Neural cell (in vitro differentiated cells): ENCODE data around the gene TM7SF2. TPM values are rescaled to one million over a fixed set of nuclear protein-coding genes. Genes with fewer than 3 reads are reported as not detected.
"Not testable (repeated sequence)": the region's sequence is repeated elsewhere in the genome, so short reads cannot be mapped to it uniquely, and the experiment has no call there.

Experiments
- H2AFZ ChIP-seq: fragments of 200-600, 300-800 bp; sonication (generic), shearing (Covaris generic); 2 replicates; pipeline ENCODE4 v1.6.0; 2014; ENCODE audit warnings: low read depth, mild to moderate bottlenecking, antibody characterized with exemption, low read length, moderate library complexity
- H3F3A ChIP-seq: fragments of 200-600 bp; shearing (Covaris generic); 2 replicates; pipeline ENCODE4 v1.6.1; 2016; ENCODE audit warnings: mild to moderate bottlenecking, moderate library complexity, mixed read lengths, antibody characterized with exemption, low read length; ENCODE audit not compliant: insufficient read depth, poor library complexity, severe bottlenecking
- H3K27ac ChIP-seq: fragments of 200-600, 300-800 bp; sonication (generic), shearing (Covaris generic); 2 replicates; pipeline ENCODE4 v1.5.1; 2014; ENCODE audit warnings: mild to moderate bottlenecking, low read length, moderate library complexity
- H3K27me3 ChIP-seq: fragments of 300-800, 200-600 bp; sonication (generic), shearing (Covaris generic); 2 replicates; pipeline ENCODE4 v1.6.0; 2014; ENCODE audit warnings: mild to moderate bottlenecking, low read depth, low read length, moderate library complexity; ENCODE audit not compliant: insufficient read depth
- H3K36me3 ChIP-seq: fragments of 300-800, 200-600 bp; sonication (generic), shearing (Covaris generic); 2 replicates; pipeline ENCODE4 v1.5.1; 2014; ENCODE audit warnings: mild to moderate bottlenecking, antibody characterized with exemption, low read length, moderate library complexity; ENCODE audit not compliant: insufficient read depth
- H3K4me2 ChIP-seq: fragments of 300-800, 200-600 bp; sonication (generic), shearing (Covaris generic); 2 replicates; pipeline ENCODE4 v1.6.0; 2014; ENCODE audit warnings: mild to moderate bottlenecking, low read length
- H3K4me3 ChIP-seq: fragments of 300-800, 200-600 bp; sonication (generic), shearing (Covaris generic); 2 replicates; pipeline ENCODE4 v1.5.1; 2014; ENCODE audit warnings: mild to moderate bottlenecking, low read length, moderate library complexity
- H3K79me2 ChIP-seq: fragments of 200-600 bp; shearing (Covaris generic); replicated peaks from 2 replicates; pipeline ENCODE4 v1.6.0; 2014; ENCODE audit warnings: mild to moderate bottlenecking, low read length, moderate library complexity; ENCODE audit not compliant: insufficient read depth
- H3K9ac ChIP-seq: fragments of 300-800, 200-600 bp; sonication (generic), shearing (Covaris generic); 2 replicates; pipeline ENCODE4 v1.6.1; 2016; ENCODE audit warnings: mild to moderate bottlenecking, low read length, mixed read lengths
- H3K9me2 ChIP-seq: fragments of 200-600 bp; shearing (Covaris generic); 2 replicates; pipeline ENCODE4 v1.6.1; 2016; ENCODE audit warnings: mild to moderate bottlenecking, low read length, mixed read lengths; ENCODE audit not compliant: insufficient read depth
- H3K9me3 ChIP-seq: fragments of 200-600, 300-800 bp; sonication (generic), shearing (Covaris generic); 2 replicates; pipeline ENCODE4 v1.6.1; 2016; ENCODE audit warnings: mild to moderate bottlenecking, mixed run types, low read length, moderate library complexity, mixed read lengths
- H4K20me1 ChIP-seq: fragments of 200-600 bp; shearing (Covaris generic); 2 replicates; pipeline ENCODE4 v1.6.1; 2016; ENCODE audit warnings: mild to moderate bottlenecking, mixed run types; ENCODE audit not compliant: insufficient read depth
- EP300 ChIP-seq: fragments of 450-650 bp; conservative IDR thresholded peaks from 2 replicates; pipeline ENCODE4 v1.6.1; 2014; ENCODE audit warnings: antibody characterized with exemption, mild to moderate bottlenecking, moderate library complexity; ENCODE audit not compliant: poor library complexity, severe bottlenecking
- EZH2 ChIP-seq: fragments of 200-600, 300-800 bp; shearing (Covaris generic), sonication (generic); IDR thresholded peaks from 2 replicates; pipeline ENCODE4 v1.6.1; 2014; ENCODE audit warnings: antibody characterized with exemption, low read length, borderline replicate concordance, mild to moderate bottlenecking; ENCODE audit not compliant: insufficient read depth, poor library complexity, severe bottlenecking
- POLR2AphosphoS5 ChIP-seq: IDR thresholded peaks from 2 replicates; pipeline ENCODE4 v1.6.1; 2012
- SMC3 ChIP-seq: fragments of 450-650 bp; conservative IDR thresholded peaks from 2 replicates; pipeline ENCODE4 v1.6.1; 2014; ENCODE audit warnings: antibody characterized with exemption, mild to moderate bottlenecking, moderate library complexity; ENCODE audit not compliant: poor library complexity
- TAF1 ChIP-seq: IDR thresholded peaks from 2 replicates; pipeline ENCODE4 v1.6.1; 2012; ENCODE audit warnings: low read depth
- polyA plus RNA-seq: library from polyadenylated mRNA; depleted of rRNA; stranded (reverse); fragments of >200 nt; gene quantifications from 2 replicates; pipeline ENCODE4 v1.2.3, GENCODE V29; 2014
- TF ChIP-seq, protein P1 (sequence below): fragments of 450-650 bp; IDR thresholded peaks from 2 replicates; pipeline ENCODE4 v1.5.1; 2014; ENCODE audit warnings: antibody characterized with exemption, mild to moderate bottlenecking, moderate library complexity; ENCODE audit not compliant: poor library complexity, severe bottlenecking
- TF ChIP-seq, protein P2 (sequence below): IDR thresholded peaks from 2 replicates; pipeline ENCODE4 v1.6.1; 2012; ENCODE audit warnings: borderline replicate concordance

The TM7SF2 gene
- polyA plus RNA-seq, 1 donor from 2014 or later: 78.4 TPM

GRCh38 chr11:65118097-65118837 is 6.6 kb downstream of the TM7SF2 start:
- Histone ChIP-seq H3K9ac (peak overlapping the region; percentile 55), H3K4me2 (no peak overlapping the region), H3K79me2 (peaks cover 35% of the 10 kb centered on the region), H2AFZ (no peak overlapping the region), H3F3A (no peaks in the 10 kb centered on the region), H4K20me1 (no peaks in the 10 kb centered on the region), H3K4me3 (peak overlapping the region; percentile 97), H3K9me2 (no peaks in the 10 kb centered on the region), H3K36me3 (peaks cover 10% of the 10 kb centered on the region), H3K9me3 (no peaks in the 10 kb centered on the region), H3K27me3 (no peaks in the 10 kb centered on the region), H3K27ac (peak overlapping the region; percentile 71)
- TF ChIP-seq POLR2AphosphoS5: no peak
- peak; percentile 3 for TF ChIP-seq SMC3
- TF ChIP-seq EZH2: no peak

GRCh38 chr11:65118891-65119669 is 7.4 kb downstream of the TM7SF2 start:
- H3K4me3 ChIP-seq, H3K9me3 ChIP-seq, H3K9ac ChIP-seq, H3K9me2 ChIP-seq, H3K27me3 ChIP-seq, H3K27ac ChIP-seq, H2AFZ ChIP-seq, H3F3A ChIP-seq, H3K4me2 ChIP-seq, H4K20me1 ChIP-seq: not testable (repeated sequence)
- H3K79me2 ChIP-seq: peaks cover 34% of the 10 kb centered on the region
- peaks cover 10% of the 10 kb centered on the region for H3K36me3 ChIP-seq

DNA sequence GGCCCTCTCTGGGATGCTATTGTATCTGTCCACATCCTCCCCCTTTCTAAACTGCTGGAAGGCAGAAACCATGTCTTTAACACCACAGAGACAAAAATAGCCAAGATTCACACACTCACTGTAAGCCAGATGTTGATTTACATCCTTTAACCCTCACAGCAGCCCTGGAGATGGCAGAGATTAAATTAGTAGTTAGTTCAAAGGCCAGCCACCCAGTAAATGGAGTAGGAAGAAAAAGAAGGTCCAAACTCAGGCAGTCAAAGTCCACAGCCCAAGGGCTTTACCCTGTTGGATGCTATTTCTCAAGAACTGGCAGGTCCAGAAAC is 8.0 kb downstream of the TM7SF2 start:
- H3K27ac ChIP-seq: no peak overlapping the region
- no peaks in the 10 kb centered on the region for H3K27me3 ChIP-seq
- peaks cover 35% of the 10 kb centered on the region for H3K79me2 ChIP-seq
- no peak for TF ChIP-seq POLR2AphosphoS5
- no peak for TF ChIP-seq EP300
- TF ChIP-seq, protein P1, sequence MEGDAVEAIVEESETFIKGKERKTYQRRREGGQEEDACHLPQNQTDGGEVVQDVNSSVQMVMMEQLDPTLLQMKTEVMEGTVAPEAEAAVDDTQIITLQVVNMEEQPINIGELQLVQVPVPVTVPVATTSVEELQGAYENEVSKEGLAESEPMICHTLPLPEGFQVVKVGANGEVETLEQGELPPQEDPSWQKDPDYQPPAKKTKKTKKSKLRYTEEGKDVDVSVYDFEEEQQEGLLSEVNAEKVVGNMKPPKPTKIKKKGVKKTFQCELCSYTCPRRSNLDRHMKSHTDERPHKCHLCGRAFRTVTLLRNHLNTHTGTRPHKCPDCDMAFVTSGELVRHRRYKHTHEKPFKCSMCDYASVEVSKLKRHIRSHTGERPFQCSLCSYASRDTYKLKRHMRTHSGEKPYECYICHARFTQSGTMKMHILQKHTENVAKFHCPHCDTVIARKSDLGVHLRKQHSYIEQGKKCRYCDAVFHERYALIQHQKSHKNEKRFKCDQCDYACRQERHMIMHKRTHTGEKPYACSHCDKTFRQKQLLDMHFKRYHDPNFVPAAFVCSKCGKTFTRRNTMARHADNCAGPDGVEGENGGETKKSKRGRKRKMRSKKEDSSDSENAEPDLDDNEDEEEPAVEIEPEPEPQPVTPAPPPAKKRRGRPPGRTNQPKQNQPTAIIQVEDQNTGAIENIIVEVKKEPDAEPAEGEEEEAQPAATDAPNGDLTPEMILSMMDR: no peak
- TF ChIP-seq TAF1: no peak
- TF ChIP-seq, protein P2, sequence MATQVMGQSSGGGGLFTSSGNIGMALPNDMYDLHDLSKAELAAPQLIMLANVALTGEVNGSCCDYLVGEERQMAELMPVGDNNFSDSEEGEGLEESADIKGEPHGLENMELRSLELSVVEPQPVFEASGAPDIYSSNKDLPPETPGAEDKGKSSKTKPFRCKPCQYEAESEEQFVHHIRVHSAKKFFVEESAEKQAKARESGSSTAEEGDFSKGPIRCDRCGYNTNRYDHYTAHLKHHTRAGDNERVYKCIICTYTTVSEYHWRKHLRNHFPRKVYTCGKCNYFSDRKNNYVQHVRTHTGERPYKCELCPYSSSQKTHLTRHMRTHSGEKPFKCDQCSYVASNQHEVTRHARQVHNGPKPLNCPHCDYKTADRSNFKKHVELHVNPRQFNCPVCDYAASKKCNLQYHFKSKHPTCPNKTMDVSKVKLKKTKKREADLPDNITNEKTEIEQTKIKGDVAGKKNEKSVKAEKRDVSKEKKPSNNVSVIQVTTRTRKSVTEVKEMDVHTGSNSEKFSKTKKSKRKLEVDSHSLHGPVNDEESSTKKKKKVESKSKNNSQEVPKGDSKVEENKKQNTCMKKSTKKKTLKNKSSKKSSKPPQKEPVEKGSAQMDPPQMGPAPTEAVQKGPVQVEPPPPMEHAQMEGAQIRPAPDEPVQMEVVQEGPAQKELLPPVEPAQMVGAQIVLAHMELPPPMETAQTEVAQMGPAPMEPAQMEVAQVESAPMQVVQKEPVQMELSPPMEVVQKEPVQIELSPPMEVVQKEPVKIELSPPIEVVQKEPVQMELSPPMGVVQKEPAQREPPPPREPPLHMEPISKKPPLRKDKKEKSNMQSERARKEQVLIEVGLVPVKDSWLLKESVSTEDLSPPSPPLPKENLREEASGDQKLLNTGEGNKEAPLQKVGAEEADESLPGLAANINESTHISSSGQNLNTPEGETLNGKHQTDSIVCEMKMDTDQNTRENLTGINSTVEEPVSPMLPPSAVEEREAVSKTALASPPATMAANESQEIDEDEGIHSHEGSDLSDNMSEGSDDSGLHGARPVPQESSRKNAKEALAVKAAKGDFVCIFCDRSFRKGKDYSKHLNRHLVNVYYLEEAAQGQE: no peak
- no peak overlapping the region for H3K4me3 ChIP-seq
- H3K9me3 ChIP-seq: no peaks in the 10 kb centered on the region
- H3F3A ChIP-seq: no peaks in the 10 kb centered on the region
- H3K4me2 ChIP-seq: no peak overlapping the region
- H3K36me3 ChIP-seq: peaks cover 10% of the 10 kb centered on the region
- H3K9me2 ChIP-seq: no peaks in the 10 kb centered on the region
- H3K9ac ChIP-seq: no peak overlapping the region
- no peaks in the 10 kb centered on the region for H4K20me1 ChIP-seq
- H2AFZ ChIP-seq: no peak overlapping the region
